Esophagus muscularis mucosa (tissue), 4 donors: Measurements from ENCODE around the gene BTBD8.

Experiments
- EP300 ChIP-seq: sonication (generic); formaldehyde crosslinking; IDR thresholded peaks from one replicate; pipeline ENCODE4 v1.6.1; 2017; ENCODE audit warnings: antibody characterized with exemption
- POLR2A ChIP-seq: fragments of 450-650 bp; IDR thresholded peaks from one replicate; pipeline ENCODE4 v1.6.1; 2017; ENCODE audit warnings: antibody characterized with exemption, moderate library complexity, mild to moderate bottlenecking, low read depth
- POLR2AphosphoS5 ChIP-seq, 2 donors: sonication (generic); formaldehyde crosslinking; IDR thresholded peaks; one replicate each; pipeline ENCODE4 v1.6.1; 2017; ENCODE audit warnings: antibody characterized with exemption in 2 of 2
- TF ChIP-seq, protein P1 (sequence below), 3 experiments: fragments of 200-600 bp in 2 of 3; fragments of 450-650 bp in 1 of 3; sonication (generic) in 2 of 3; IDR thresholded peaks; one replicate each; pipeline ENCODE4 v1.5.1; 2017 to 2019; ENCODE audit warnings: antibody characterized with exemption in 3 of 3, mild to moderate bottlenecking in 2 of 3, moderate library complexity in 1 of 3

DNA sequence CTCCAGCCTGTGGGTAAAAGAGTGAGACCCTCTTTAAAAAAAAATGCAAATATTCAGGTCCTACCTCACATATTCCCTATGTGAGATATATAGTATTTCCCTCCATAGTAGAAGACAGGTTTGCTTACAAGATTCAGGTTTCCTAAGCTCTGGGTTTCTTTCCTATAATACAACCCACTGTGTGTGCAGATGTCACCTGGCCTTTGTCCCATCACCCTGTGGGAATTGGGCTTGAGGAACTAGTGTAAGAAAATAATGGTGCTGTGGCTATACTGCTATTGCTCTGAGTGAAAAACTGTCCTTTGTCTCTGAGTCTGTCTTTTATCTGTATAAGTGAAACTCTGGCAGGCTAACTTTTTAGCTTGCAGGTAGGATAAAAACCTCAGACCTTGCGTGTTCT is 150.6 kb downstream of the BTBD8 start:
- no peak for TF ChIP-seq POLR2AphosphoS5 (IDR thresholded peaks at IDR 0.05)
- TF ChIP-seq, protein P1, sequence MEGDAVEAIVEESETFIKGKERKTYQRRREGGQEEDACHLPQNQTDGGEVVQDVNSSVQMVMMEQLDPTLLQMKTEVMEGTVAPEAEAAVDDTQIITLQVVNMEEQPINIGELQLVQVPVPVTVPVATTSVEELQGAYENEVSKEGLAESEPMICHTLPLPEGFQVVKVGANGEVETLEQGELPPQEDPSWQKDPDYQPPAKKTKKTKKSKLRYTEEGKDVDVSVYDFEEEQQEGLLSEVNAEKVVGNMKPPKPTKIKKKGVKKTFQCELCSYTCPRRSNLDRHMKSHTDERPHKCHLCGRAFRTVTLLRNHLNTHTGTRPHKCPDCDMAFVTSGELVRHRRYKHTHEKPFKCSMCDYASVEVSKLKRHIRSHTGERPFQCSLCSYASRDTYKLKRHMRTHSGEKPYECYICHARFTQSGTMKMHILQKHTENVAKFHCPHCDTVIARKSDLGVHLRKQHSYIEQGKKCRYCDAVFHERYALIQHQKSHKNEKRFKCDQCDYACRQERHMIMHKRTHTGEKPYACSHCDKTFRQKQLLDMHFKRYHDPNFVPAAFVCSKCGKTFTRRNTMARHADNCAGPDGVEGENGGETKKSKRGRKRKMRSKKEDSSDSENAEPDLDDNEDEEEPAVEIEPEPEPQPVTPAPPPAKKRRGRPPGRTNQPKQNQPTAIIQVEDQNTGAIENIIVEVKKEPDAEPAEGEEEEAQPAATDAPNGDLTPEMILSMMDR (IDR thresholded peaks at IDR 0.05) = no peak
- no peak for TF ChIP-seq POLR2A
- no peak for TF ChIP-seq EP300
